Midbrain (tissue), 1 donor: ENCODE data around the gene PHLPP1.

Experiments used
- DNase-seq: peaks from one replicate; lab custom pipeline; 2025; lab: John Stamatoyannopoulos, UW

PHLPP1 gene

GRCh38 chr18:63005306-63005705, 290.0 kb downstream of the PHLPP1 start:
- DNase-seq, result no peak

DNA sequence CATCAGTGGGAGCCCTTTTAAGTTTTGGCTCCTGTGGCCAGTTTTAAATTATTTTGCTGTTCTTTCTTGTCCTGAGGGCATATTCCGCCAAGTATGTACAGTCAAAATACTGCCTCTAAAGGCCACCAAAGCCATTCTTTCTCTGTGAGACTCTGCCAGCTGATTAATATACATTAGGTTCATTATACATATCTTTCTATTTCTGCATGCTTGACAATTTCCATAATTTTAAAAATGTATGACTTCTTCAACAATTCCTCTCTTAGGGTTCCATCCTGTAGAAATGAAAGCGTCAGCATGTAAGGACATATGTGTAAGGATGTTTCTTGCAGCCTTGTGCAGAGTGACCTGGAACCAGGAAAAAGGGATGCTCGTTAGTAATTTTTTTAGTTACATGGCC, 291.9 kb downstream of the PHLPP1 start:
- no peak for DNase-seq

- DNase-seq, result peak; percentile 72
These were observed 300.9 kb downstream of the PHLPP1 start for GRCh38 chr18:63016270-63016669.

DNA sequence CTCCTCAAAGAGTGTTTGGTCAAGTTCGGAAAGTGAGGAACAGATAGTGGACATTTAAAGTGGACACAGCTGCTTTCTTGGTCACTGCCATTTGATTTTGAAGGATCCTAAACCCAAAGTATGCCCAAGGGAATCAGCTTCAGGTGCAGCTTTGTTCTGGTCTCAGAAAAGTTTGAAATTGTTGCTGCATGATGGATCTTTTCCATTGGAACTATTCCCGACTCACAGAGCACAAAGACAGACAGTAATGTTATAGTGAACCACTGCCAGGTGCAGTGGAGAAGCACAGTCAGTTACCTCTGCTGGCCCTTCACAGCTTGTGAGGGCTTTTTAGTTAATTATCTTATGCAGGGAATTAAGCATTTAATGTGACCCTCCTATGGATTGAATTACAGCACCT, 301.7 kb downstream of the PHLPP1 start:
- no peak for DNase-seq

GRCh38 chr18:63017977-63018376, 302.6 kb downstream of the PHLPP1 start:
- no peak for DNase-seq

- no peak for DNase-seq
These were observed 307.2 kb downstream of the PHLPP1 start for GRCh38 chr18:63022429-63023022.

- no peak for DNase-seq
These were observed 310.1 kb downstream of the PHLPP1 start for GRCh38 chr18:63025251-63026090.

DNA sequence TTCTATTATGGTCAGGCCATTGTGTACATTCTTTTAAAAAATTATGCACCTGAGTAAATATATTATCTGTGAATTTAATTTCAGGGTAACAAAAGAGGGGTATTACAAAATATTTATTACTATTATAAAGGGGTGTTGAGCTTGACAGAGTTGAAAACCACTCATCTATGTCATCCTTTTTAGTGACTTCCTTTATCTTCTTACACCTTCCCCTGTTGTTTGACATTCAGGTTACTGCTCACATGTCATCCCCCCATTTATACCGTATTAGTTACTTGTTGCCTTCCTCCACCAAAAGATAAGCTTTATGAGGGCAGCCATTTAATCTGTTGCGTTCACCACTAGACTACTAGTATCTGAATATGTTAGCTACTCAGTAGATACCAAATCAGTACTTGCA, 313.0 kb downstream of the PHLPP1 start:
- DNase-seq, result no peak
